ELF-1 (cell line): ENCODE measurements around the gene CHD9.
"Not testable (repeated sequence)": the region's sequence is repeated elsewhere in the genome, so short reads cannot be mapped to it uniquely, and the experiment has no call there.

Experiments
- DNase-seq: peaks from one replicate; pipeline ENCODE4 v3.0.0-alpha.2; 2016; ENCODE audit warnings: low read depth, low spot score

The CHD9 gene

GRCh38 chr16:53129281-53130158 is 74.7 kb downstream of the CHD9 start:
- no peak for DNase-seq

GRCh38 chr16:53130159-53131049 is 75.6 kb downstream of the CHD9 start:
- peak; percentile 97 for DNase-seq

DNA sequence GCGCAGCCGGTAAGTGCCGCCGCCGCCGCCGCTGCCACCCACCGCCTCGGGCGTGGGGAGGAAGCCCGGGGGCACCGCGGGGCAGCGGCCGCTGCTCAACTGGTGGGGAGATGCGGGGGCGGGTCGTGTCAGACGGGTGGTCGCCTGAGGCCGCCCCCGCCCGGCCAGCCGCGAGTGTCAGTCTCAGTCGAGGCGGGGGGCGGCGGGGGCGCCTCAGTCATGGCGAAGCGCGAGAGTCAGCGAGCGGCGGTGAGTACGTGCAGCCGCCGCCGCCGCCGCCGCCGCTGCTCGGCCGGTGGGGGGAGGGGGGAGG is 76.2 kb downstream of the CHD9 start:
- no peak for DNase-seq

DNA sequence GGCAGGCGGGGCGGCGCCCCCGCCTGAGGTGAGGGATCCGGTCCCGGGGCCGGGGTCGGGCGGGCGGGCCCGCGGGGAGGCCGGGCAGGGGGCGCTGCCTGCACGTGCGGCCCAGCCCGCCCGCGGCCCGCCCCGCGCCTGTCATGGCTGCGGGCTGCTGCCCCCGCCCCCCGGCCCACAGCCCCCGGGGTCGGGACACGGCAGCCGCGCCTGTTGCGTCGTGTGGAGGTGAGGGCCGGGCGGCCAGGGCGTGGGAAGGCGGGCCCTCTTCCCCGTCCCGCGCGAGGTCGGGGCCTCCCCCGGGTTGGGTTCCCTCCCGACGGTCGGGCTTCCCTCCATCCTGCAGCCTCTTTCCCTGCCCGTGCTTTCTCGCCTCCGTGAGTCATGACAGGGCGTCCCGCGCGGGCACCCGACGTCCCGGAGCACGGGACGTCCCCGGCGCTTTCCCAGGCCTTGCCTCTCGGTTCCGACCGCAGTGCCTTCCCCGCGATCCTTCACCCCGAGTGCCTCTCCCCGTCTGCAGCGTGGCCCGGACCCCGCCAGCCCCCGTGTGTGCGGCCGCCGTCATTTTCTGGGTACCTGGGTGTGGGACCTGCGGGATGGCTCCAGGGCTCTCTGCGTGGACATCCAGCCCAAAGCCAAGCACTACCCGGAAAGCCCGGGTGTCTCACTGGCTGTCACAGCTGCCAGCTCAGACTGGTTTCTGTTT is 76.7 kb downstream of the CHD9 start:
- DNase-seq, result peak; percentile 50

- no peak for DNase-seq
These were observed 77.6 kb downstream of the CHD9 start for GRCh38 chr16:53132406-53132805.

- no peak for DNase-seq
These were observed 80.5 kb downstream of the CHD9 start for GRCh38 chr16:53135329-53135728.

- DNase-seq, result no peak
These were observed 88.2 kb downstream of the CHD9 start for GRCh38 chr16:53142823-53143568.

- no peak for DNase-seq
These were observed 92.8 kb downstream of the CHD9 start for GRCh38 chr16:53147500-53148065.

- DNase-seq, result no peak
These were observed 96.0 kb downstream of the CHD9 start for GRCh38 chr16:53150769-53151168.

DNA sequence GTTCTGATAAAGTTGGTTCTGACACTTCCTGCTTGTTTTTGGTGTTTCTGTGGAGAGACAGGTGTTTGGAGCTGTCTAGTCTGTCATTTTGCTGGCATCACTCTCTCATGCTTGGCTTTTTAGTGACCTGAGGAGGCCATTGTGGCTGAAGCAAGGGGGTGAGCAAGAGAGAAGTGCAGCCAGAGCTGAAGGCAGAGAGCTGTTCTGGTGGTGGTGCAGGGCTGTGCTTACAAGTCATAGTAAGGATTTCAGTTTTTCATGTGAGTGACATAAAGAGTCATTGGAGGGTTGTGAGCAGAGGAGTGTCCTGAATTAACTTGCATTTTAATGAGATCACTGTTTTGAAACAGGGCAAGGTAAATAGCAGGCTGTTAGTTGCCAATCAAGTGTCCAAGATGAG is 97.5 kb downstream of the CHD9 start:
- DNase-seq, result no peak

GRCh38 chr16:53153130-53153529 is 98.3 kb downstream of the CHD9 start:
- DNase-seq, result no peak

- DNase-seq, result peak; percentile 10
These were observed 99.7 kb downstream of the CHD9 start for GRCh38 chr16:53154513-53154912.

DNA sequence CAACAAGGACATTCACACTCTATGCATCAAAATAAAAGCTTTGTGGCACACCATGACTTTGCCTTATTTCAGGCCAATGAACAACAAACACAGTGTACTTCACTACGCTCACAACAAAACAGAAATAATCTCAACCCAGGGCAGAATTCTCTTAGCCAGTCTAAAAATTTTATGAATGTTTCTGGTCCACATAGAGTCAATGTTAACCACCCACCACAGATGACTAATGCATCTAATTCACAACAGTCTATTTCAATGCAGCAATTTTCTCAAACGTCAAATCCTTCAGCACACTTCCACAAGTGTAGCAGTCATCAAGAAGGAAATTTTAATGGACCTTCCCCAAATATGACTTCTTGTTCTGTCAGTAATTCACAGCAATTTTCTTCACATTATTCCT is 101.7 kb downstream of the CHD9 start:
- no peak for DNase-seq

- peak; percentile 30 for DNase-seq
These were observed 105.1 kb downstream of the CHD9 start for GRCh38 chr16:53159781-53160436.

DNA sequence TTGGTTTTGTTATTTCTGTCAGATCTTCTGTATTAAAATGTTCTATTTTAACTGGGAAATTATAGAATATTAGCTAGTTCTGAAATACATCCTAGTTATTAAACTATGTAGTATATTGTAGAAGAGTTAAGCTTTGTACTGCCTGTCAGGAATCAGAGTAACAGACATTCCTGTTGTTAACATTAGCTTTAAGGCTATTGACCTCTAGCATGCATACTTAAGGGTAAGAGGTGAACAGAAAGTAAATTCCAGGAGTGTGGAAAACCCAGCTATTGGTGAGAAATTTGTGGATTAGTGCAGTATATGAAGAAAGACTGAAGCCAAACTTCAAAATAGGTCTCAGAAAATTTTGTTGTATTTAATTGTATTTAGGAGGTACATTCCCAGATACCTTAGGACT is 111.3 kb downstream of the CHD9 start:
- DNase-seq, result no peak

- no peak for DNase-seq
These were observed 114.0 kb downstream of the CHD9 start for GRCh38 chr16:53168744-53169143.

DNA sequence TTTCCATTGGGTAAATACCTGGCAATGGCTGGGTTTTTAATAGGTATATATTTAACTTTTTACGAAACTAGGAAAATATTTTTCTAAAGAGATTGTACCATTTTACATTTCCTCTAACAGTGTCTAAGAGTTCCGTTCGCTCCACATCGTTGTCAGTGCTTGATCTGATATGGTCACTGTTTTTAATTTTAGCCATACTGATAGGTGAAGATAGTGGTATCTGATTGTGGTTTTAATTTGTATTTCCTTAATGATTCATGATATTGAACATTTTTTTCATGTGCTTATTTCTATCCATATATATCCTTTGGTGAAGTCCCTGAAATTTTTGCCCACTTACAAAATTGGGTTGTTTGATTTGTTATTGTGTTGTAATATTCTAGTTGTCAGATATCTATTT is 117.7 kb downstream of the CHD9 start:
- no peak for DNase-seq

GRCh38 chr16:53175118-53175517 is 120.3 kb downstream of the CHD9 start:
- no peak for DNase-seq

DNA sequence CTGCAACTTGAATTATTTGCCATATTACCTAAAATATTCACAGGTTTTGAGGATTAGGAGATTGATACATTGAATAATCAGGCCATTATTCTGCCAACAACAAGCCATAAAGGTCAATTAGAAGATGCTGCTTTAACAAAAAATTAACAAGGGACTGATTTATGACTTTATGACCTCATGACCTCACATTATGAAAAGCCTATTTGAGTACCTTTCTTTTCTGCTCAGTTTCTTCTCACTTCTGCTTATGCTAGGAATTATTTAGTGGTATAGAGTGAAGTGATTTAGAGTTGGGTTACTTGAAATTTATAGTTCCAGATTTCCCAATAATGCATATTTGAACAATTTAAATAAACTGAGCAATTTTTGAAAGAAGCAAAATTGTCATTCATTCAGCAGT is 121.6 kb downstream of the CHD9 start:
- DNase-seq, result no peak

DNA sequence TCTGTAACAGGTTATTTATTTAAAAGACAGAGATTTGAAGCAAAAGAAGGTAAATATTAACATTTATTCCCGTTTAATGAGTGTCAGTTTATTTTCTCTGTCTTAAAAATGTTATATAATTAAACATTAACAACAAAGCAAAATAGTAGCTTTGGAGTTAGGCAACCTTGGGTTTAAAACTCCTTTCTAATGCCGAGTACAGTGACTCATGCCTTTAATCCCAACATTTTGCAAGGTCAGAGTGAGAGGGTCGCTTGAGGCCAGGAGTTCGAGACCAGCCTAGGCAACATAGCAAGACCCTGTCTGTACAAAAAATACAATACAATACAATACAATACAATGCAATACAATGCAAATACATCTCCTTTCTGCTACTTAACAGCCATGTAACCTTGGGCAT is 128.7 kb downstream of the CHD9 start:
- DNase-seq, result no peak

DNA sequence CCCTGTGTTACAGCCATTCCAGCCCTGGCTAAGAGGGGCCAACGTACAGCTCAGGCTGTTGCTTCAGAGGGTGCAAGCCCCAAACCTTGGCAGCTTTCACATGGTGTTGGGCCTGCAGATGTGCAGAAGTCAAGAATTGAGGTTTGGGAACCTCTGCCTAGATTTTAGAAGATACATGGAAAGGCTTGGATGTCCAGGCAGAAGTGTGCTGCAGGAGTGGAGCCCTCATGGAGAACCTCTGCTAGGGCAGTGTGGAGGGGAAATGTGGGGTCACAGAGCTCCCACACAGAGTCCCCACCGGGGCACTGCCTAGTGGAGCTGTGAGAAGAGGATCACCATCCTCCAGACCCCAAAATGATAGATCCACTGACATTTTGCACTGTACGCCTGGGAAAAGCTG is 130.9 kb downstream of the CHD9 start:
- DNase-seq, result not testable (repeated sequence)
